ENCODE data around the gene TMEM231.
"Not testable (repeated sequence)": the region's sequence is repeated elsewhere in the genome, so short reads cannot be mapped to it uniquely, and the experiment has no call there.

TMEM231 gene

DNA sequence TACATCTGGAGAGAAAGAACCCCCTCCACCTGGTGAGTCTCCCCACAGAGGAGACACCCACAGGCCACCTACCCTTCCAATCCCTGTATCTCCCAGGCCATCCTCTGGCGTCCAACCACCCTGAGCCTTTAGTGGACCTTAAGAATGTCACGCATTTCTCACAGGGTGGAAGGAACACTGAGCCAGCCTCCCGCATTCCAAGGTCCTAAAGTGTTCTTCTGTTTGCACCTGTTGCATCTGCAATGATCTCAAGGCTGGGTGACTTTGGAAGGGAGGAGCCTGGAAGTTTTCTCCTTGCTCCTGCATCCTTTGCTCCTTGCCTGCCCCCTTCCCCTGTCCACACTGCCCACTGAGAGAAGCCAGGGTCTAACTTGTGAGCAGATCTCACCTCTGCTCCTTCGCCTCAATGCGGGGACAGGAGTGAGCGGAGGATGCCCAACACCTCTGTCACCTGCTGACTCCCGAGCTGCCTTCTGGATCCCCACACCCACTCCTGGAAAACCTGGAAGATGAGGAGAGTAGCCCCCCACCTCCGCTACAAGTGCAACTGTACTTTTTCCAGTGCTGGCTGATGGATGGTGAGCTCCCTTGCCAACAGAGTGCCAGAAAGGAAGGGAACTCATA lies 23.8 kb downstream of the TMEM231 start:
- no peak for DNase-seq (ENCODE audit: low read depth in 2 of 2)

DNA sequence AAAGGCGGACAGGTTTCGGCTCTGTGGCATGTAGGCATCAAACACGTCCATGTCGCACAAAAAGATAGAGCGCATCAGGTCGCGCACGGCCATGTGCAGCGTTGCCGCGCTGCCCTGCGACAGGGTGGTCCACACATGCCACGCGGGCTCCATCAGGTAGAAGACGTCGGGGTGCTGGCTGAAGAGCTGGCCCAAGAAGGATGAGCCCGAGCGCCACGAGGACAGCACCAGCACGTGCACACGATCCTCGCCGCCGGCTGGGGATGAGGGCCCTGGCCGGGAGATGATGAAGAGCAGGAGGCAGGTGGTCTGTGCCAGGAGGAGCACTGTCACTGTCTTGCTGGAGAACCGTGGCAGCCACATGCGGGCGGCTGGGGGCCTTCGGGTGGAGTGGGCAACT lies 26.1 kb downstream of the TMEM231 start:
- DNase-seq (ENCODE audit: low read depth in 2 of 2): no peak

GRCh38 chr16:75529056-75529905 lies 26.8 kb downstream of the TMEM231 start:
- DNase-seq (ENCODE audit: low read depth in 2 of 2): no peak

DNA sequence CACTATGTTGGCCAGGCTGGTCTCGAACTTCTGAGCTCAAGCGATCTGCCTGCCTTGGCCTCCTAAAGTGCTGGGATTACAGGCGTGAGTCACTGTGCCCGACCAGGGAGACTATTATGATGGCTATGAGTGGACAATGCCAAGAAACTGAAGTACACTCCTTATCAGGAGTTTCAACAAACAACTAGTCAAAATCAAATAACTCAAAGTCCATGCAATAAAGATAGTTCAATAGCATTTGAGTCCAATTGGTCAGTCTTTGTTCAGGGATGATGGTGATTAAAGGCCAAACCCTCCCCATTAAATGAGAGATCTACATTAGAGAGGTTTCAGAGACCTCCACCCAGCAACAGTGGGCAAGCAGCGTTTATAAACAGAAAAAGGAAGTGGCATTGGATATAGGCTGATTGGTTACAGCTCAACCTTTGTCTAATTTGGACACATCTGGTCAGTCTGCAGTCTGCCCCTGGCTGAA lies 28.2 kb downstream of the TMEM231 start:
- no peak for DNase-seq (ENCODE audit: low read depth in 2 of 2)

DNA sequence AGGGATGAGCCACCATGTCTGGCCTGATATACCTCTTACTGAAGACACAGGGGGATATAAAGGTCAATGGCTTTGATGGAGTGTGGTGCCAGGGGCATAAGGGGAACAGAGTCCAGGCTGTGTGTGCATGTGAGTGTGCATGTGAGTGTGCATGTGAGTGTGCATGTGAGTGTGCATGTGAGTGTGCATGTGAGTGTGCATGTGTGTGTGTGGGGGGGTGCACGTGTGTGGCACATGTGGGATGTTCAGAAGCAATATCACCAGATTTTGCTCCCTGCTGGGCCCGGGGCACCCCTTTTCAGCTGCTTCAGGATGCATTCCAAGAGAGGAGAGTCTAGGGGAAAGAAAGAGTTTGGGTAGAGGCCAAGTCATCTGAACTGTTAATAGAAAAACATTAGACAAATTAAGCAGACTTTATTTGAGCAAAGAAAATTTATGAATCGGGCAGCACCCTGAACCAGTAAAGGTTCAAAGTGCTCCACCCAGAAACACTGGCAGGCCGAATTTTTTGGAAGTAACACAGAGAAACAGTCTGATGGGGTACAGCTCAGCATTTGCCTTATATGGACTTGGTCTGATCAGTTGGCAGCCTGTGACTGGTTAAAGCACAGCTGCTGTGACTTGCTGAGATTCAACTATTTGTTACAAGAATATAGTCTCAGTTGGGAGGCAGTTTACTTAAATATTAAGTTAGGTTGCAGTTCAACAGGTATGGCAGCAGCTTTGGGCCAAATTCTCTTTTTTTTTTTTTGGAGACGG lies 29.8 kb downstream of the TMEM231 start:
- no peak for DNase-seq (ENCODE audit: low read depth in 2 of 2)

- DNase-seq (ENCODE audit: low read depth in 2 of 2): no peak
Observed at GRCh38 chr16:75519175-75519574, 36.9 kb downstream of the TMEM231 start.

DNA sequence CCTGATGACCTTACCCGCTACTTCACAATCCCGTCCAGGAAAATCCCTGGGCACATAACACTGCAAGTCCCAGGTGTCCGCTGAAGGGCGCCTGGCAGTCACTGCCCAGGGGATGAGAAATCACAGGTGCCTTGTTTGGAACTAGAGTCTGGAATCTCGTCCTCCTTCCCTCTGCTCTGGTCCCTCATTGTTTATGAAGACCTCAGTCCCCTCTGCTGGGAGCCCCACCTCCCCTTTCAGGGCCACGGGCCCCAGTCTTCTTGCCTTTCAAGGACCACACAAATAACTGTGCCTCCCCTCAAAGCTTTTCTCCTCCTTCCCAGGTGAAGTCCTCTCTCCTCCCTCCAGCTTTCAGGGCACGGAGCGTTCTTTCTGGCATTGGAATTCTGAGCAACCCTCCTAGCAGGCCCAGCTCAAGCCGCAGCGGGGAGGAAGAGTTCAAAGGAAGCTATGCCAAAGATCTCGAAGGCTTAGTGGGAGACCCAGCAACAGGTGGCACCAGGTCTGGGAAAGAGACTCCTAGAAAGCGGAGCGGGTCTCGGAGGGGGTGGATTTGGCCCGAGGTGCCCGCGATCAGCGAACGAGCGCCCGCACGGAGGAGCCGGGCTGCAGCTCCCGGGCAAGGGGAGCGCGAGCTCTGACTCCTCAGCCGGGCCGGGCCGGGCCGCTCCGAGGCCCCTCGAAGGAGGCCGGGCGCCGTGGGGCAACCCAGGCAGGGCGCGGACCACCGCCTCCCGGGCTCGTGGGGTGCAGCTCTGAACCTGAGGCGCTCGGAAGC lies 39.7 kb downstream of the TMEM231 start:
- not testable (repeated sequence) for DNase-seq (ENCODE audit: low read depth in 2 of 2)

DNA sequence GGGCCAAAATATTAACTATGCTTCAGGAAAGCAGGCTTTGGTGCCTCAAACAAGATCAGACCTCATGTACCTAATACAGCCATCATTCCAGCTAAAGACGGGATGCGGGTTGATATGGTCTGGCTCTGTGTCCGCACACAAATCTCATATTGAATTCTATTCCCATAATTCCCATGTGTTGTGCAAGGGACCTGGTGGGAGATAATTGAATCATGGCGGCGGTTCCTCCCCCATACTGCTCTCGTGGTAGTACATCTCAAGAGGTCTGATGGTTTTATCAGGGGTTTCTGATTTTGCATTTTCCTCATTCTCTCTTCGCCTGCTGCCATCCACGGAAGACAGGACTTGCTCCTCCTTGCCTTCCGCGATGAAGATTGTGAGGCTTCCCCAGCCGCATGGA lies 41.8 kb downstream of the TMEM231 start:
- DNase-seq (ENCODE audit: low read depth in 2 of 2): no peak

- no peak for DNase-seq (ENCODE audit: low read depth in 2 of 2)
Observed at GRCh38 chr16:75506574-75506973, 49.5 kb downstream of the TMEM231 start.

DNA sequence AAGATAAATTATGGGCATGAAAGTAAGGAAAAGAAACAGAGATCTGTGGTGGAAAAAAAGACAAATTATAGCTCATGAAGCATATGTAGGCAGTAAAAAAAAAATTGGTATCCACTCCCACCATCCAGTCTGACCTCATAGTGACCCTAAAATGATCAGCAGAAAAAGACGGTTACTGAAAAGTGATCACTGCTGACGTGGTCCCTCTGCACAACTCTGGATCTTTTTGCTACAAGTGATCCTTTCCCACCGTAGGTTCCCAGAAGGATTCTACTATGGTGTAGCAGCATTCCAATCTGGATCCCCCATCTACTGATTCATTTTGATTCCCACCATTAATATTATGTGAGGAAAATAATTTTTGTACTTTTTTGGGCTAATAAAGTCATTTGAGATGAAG lies 49.9 kb downstream of the TMEM231 start:
- no peak for DNase-seq (ENCODE audit: low read depth in 2 of 2)

DNA sequence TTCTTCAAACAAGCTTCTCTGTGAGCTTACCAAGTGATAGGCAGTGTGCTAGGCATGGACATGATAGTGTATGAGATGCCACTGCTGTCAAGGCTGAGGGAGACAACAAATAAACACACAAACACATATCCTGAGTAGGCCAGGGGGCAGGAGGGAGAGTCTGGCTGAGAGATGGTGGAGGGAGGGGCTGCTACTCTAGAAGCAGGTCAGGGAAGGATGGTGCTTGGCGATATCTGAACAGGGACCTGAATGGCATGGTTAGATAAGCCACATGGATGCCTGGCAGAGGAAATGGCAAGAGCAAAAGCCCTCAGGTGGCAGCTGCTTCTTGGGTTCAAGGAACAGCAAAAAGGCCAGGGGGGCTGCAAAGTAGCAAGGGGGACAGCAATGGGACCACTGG lies 52.3 kb downstream of the TMEM231 start:
- no peak for DNase-seq (ENCODE audit: low read depth in 2 of 2)

DNA sequence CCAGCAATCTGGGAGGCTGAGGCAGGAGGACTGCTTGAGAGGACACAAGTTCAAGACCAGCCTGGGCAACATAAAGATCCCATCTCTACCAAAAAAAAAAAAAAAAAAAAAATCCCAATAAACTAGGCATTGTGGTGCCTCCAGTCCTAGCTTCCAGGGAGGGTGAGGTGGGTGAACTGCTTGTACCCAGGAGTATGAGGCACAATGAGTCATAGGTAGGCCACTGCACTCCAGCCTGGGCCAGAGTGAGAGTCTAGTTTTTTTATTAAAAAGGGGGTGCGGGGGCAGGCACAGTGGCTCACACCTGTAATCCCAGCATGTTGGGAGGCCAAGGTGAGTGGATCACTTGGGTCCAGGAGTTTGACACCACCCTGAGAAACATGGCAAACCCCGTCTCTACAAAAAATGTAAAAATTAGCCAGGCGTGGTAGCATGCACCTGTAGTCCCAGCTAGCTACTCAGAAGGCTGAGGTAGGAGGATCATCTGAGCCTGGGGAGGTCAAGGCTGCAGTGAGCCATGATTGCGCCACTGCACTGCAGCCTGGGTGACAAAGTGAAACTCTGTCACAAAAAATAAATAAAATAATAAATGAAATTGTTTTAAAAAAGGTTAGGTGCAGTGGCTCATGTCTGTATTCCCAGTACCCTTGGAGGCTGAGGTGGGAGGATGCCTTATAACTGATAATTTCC lies 53.0 kb downstream of the TMEM231 start:
- no peak for DNase-seq (ENCODE audit: low read depth in 2 of 2)

DNA sequence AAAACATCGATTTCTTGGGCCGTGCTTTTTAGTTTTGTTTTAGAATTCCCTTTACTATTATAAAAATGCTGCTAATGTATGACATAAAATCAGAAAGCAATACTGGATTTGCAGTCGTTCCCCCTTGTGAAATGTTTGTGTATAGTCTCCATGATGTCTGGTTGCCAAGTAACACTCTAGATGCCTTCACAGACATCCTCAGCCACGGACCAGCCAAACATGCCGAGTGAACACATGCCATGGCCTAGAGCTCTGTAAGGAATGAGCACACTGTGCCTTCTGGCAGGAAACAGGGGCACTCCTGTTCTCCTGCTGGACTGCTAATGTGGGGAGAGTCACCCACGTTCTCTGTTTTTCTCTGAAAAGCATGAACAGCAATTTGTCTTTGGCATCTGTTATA lies 54.2 kb downstream of the TMEM231 start:
- DNase-seq (ENCODE audit: low read depth in 2 of 2): not testable (repeated sequence)

- no peak for DNase-seq (ENCODE audit: low read depth in 2 of 2)
Observed at GRCh38 chr16:75501359-75501758, 54.7 kb downstream of the TMEM231 start.

DNA sequence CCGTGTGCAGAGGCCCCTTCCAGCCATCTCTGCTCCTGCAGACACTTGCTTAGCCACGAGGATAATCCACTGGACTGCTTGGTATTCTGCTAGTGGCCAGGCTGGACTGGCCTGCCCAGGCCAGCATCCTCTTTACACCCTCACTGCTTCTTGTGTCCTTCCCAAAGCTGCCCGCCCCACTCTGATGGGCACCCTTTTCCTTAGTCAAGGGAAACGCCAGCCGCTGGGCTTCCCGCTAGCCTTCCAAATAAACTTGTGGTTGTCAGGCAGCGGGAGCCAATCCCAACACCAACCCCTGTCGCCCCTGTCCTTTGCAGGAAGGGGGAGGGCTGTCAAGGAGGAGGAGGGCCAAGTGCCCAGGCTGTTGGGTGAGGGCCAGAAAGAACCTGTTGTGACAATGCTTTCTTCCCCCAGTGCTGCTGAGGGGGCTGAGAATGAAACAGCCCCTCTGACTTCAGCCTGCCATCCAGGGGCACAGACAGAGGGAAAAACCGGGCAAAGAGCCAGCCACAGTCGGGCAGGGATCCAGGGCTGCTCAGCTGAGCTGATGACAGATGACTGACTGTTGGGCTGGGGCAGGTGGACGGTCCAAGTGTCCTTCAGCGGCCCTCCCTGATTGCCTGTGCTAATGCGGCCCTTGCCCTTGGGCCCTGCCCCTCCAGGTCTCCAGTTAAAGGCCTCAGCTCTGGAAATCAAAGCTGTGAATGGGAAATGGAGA lies 57.3 kb downstream of the TMEM231 start:
- DNase-seq (ENCODE audit: low read depth in 2 of 2): not testable (repeated sequence)

DNA sequence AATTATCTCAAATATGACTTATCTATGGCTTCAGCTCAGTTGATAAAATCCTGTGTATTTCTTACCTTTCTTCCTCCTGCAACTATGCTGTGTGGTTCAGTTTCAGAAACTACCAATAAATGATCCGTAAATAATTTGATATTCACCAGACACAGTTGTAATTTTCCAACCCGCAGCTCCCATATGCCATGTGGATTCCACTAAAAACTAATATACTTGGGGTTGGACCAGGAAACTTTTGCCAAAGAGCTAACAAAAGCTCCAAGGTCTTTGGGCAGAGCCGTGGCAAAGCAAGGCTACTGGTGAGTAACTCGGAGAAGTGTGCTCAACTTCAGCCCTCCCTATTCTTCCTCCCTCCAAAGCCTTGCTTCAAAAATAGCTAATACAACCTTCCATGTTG lies 58.5 kb downstream of the TMEM231 start:
- no peak for DNase-seq (ENCODE audit: low read depth in 2 of 2)

DNA sequence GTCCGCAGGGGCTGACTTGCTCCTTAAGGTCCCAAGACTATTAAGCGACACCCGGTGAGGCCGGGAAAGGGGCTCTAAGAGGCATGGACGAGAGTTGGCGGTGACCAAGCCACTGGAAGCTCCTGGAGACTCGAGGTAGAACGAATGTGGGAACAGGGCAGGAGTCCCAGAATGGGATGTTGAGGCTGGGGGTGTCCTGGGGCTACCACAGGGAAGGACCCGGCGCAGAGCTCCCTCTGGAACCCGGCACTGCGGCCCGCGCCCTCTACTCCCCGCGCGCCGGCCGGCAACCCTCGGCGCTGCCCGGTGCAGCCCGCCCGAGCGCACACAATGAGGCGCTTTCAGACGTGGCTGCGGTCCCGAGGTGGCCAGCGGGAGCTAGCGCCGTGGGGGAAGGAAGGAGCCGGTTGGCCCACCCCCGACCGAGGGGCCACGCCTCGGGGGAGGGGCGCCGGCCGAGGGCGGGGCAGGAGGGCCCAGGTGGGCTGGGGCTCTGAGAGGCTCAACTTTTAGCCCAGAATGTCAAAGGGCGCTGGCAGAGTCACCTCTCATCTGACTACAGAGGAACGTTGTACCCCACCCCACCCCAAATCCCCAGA lies 60.9 kb downstream of the TMEM231 start, which contains the start of gene CHST6:
Gene CHST6, minus strand, starts transcription at position 366 of the 599 bp plus-strand sequence. CDS start 15,613 bp downstream, outside the sequence.
- DNase-seq (ENCODE audit: low read depth in 2 of 2): no peak

- DNase-seq (ENCODE audit: low read depth in 2 of 2): no peak
Observed at GRCh38 chr16:75494661-75495075, 61.4 kb downstream of the TMEM231 start.

GRCh38 chr16:75494184-75494583 lies 61.9 kb downstream of the TMEM231 start:
- no peak for DNase-seq (ENCODE audit: low read depth in 2 of 2)

DNA sequence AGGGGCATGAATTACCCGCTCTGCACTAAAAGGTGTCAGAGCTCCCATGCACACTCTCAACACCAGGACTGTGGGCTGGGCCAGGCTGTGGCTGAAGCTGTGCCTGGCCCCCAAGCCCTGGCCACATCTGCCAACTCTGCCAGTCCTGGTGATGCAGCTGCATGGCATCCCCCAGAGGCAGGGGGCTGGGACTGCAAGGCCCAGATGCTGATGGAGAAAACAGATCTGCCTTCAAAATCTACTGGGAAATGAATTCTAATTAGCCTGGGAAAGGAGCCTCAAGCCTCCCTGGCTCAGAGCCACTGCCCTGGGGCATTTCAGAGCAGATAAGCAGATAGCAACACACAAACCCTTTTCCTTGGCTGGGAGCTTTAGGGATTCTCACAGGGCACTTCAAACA lies 64.2 kb downstream of the TMEM231 start:
- DNase-seq (ENCODE audit: low read depth in 2 of 2): no peak

Data from stimulated activated CD8-positive, alpha-beta memory T cell treated with anti-CD3 and anti-CD28 coated beads, Interleukin-7, amount 100 ng/mL, for 1 hour (primary cell).